CD4-positive, alpha-beta T cell treated with Interleukin-17A for 4 hours (primary cell): Measurements from ENCODE around the gene SMAD6.
A peak's percentile ranks its signal among the peaks of the same experiment; 100 is the strongest.
"Not testable (repeated sequence)": the region's sequence is repeated elsewhere in the genome, so short reads cannot be mapped to it uniquely, and the experiment has no call there.

Experiments
- DNase-seq: peaks from one replicate; pipeline ENCODE4 v3.0.0-alpha.2; 2020; ENCODE audit warnings: mixed read lengths

The SMAD6 gene

GRCh38 chr15:66743703-66744536 lies 41.9 kb downstream of the SMAD6 start:
- DNase-seq, result no peak

- no peak for DNase-seq
These were observed 42.7 kb downstream of the SMAD6 start for GRCh38 chr15:66744610-66745279.

- DNase-seq, result no peak
These were observed 43.6 kb downstream of the SMAD6 start for GRCh38 chr15:66745530-66746230.

- DNase-seq, result no peak
These were observed 44.2 kb downstream of the SMAD6 start for GRCh38 chr15:66746231-66746605.

GRCh38 chr15:66747223-66747622 lies 45.2 kb downstream of the SMAD6 start:
- no peak for DNase-seq

- DNase-seq, result no peak
These were observed 46.1 kb downstream of the SMAD6 start for GRCh38 chr15:66747886-66748707.

- DNase-seq, result no peak
These were observed 46.6 kb downstream of the SMAD6 start for GRCh38 chr15:66748708-66749035.

- no peak for DNase-seq
These were observed 48.0 kb downstream of the SMAD6 start for GRCh38 chr15:66749841-66750575.

- no peak for DNase-seq
These were observed 48.6 kb downstream of the SMAD6 start for GRCh38 chr15:66750609-66751008.

- peak; percentile 48 for DNase-seq
These were observed 49.5 kb downstream of the SMAD6 start for GRCh38 chr15:66751579-66751978.

GRCh38 chr15:66752078-66752477 lies 50.0 kb downstream of the SMAD6 start:
- no peak for DNase-seq

- DNase-seq, result no peak
These were observed 51.8 kb downstream of the SMAD6 start for GRCh38 chr15:66753687-66754377.

GRCh38 chr15:66754789-66755188 lies 52.8 kb downstream of the SMAD6 start:
- DNase-seq, result no peak

- DNase-seq, result no peak
These were observed 53.4 kb downstream of the SMAD6 start for GRCh38 chr15:66755298-66756068.

GRCh38 chr15:66756295-66756694 lies 54.3 kb downstream of the SMAD6 start:
- no peak for DNase-seq

- no peak for DNase-seq
These were observed 55.0 kb downstream of the SMAD6 start for GRCh38 chr15:66757030-66757429.

GRCh38 chr15:66757521-66757920 lies 55.5 kb downstream of the SMAD6 start:
- DNase-seq, result no peak

GRCh38 chr15:66758217-66758616 lies 56.2 kb downstream of the SMAD6 start:
- DNase-seq, result not testable (repeated sequence)

- DNase-seq, result no peak
These were observed 56.8 kb downstream of the SMAD6 start for GRCh38 chr15:66758844-66759243.

GRCh38 chr15:66760097-66760967 lies 58.3 kb downstream of the SMAD6 start:
- no peak for DNase-seq
